Stimulated activated CD4-positive, alpha-beta T cell treated with anti-CD3 and anti-CD28 coated beads, Interleukin-1b, Interleukin-23, amount 100 ng/mL, for 48 hours (primary cell): ENCODE measurements around the gene TSSK2.
A peak's percentile ranks its signal among the peaks of the same experiment; 100 is the strongest.

ENCODE experiments used
- DNase-seq: peaks from one replicate; pipeline ENCODE4 v3.0.0-alpha.2; 2020

Gene TSSK2

GRCh38 chr22:19172213-19173046, 41.3 kb downstream of the TSSK2 start:
- no peak for DNase-seq

- DNase-seq, result no peak
These were observed 42.2 kb downstream of the TSSK2 start for GRCh38 chr22:19173047-19174035.

GRCh38 chr22:19174106-19175025, 43.3 kb downstream of the TSSK2 start:
- no peak for DNase-seq

- no peak for DNase-seq
These were observed 44.0 kb downstream of the TSSK2 start for GRCh38 chr22:19175026-19175601.

GRCh38 chr22:19175602-19176174, 44.6 kb downstream of the TSSK2 start:
- DNase-seq, result no peak

GRCh38 chr22:19176175-19176643, 45.1 kb downstream of the TSSK2 start:
- DNase-seq, result no peak

- no peak for DNase-seq
These were observed 45.6 kb downstream of the TSSK2 start for GRCh38 chr22:19176732-19177131.

- no peak for DNase-seq
These were observed 46.3 kb downstream of the TSSK2 start for GRCh38 chr22:19177164-19178064.

DNA sequence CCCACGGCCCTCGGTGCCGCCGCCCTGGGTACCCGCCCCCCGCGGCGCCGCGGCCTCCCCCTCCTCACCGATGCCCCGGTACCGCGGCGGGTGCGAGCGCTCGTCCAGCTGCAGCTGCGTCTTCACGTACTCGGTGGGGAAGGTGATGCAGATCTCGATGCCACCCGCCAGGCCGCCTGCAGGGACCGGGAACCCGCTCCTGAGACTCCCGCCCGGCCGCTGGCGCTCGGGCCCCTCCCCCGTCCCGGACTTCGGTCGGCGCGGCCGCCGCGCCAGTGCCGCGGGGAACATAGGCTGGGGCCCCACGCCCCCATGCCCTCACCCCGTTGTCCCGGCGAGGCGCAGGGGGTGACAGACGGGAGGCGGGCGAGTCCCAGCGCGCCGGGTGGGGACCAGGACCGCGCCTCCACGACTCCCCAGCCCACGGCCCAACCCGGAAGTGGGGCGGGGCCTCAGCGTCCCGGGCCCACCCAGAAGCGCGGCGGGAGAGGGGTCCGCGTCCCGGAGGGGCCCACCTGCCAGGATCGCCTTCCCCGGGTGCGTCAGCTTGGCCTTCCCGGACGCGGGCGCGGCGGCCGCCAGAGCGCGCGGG, 47.1 kb downstream of the TSSK2 start:
- peak; percentile 45 for DNase-seq

GRCh38 chr22:19178657-19179496, 47.8 kb downstream of the TSSK2 start, which contains the start of gene SLC25A1:
SLC25A1 (minus strand) TSS chr22:19178736; CDS start chr22:19178673, 63 bp downstream.
- peak; percentile 86 for DNase-seq

DNA sequence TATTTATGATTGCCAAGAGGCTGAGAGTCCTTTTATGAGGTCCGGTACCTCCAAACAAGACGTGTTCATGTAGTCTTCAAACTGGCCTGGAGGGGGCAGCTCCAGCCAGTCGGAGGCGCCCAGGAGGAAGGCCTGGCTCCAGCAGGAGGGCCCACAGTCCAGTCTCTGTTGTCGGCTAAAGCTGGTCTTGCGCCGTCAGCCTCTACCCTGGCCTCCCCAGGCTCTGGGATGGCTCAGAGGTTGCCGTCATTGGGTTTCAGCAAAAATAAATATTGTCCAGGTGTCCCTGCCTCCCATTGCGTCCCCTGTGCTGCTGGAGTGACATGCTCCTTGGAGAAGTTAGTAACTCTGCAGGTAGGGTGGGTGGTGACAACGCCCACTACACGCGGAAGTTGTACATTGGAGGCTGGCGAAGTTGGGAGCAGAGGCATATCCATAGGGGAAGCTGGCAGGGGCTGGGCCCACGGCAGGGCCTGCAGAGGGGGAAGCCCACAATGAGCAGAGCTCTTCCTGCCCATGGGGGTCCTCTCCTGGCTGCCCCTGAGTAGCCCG, 48.5 kb downstream of the TSSK2 start:
- peak; percentile 41 for DNase-seq

DNA sequence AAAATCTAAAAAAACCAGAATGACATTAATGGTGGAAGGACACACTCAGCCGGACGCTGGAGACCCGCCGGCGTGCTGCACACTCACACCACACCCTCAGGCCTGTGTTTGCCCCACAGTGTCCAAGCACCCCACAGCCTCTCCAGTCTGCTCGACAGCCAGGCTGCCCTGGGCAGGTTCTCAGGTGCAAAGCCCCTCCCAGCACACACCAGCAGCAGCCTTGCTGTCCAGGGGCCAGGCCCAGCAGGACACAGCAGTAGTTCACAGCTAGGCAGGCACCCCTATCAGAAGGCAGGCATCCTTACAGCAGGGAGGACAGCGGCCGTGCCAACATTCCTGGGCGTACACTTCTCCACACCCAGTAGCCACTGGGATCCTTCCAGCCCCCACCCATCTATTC, 49.1 kb downstream of the TSSK2 start:
- no peak for DNase-seq

- no peak for DNase-seq
These were observed 49.8 kb downstream of the TSSK2 start for GRCh38 chr22:19180740-19181410.

DNA sequence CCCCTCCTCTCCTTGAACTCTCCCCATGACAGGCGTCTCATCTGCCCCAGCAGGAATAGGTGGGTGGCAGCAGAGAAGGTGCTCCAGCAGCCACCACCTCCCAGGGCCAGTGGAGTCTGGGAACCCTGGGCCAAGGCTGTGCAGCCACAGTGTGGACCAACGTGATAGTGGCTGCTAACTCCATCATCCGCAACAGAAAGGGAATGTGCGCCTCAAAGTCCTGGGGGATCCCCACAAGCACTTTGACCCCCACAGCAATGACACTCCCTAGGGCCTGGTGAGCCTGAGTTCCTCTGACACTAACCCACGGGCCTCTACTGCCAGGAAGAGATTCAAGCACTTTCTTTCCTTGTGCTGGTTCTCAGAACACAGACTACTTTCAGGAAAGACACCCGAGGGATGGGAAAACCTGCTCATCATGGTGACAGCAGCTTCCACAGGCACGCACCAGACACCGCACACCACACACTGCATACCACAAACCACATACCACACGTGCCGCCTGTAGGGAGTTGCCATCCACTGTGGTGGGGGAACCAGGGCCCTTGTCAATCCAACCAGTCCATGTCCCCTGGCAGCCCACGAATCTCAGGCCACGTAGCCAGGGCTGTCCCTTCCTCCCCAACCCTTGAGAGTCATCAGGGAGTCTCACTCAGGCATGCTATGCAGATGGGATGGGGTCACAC, 50.8 kb downstream of the TSSK2 start:
- DNase-seq, result peak; percentile 41
